GM18909 (cell line): ENCODE measurements around the gene S1PR1.

Experiments used
- ATAC-seq: cut with Tn5 transposase; IDR thresholded peaks from one replicate; pipeline ENCODE4 v1.9.1; 2021; ENCODE audit warnings: mild to moderate bottlenecking; ENCODE audit not compliant: unreplicated experiment, poor library complexity

The S1PR1 gene

GRCh38 chr1:101243751-101244150, 6.9 kb downstream of the S1PR1 start:
- ATAC-seq, result no peak

DNA sequence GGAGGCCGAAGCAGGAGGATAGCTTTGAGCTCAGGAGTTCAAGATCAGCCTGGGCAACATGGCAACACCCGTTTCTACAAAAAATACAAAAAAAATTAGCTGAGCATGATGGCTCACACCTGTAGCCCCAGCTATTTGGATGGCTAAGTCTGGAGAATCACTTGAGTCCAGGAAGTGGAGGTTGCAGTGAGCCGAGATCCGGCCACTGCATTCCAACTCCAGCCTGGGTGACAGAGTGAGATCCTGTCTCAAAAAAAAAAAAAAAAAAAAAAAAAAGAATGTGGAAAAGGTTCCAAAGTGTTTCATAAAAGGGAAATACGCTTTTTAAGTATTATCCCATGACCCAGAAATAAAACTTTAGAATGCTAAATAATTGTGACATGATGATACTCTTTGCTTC, 8.0 kb downstream of the S1PR1 start:
- ATAC-seq, result no peak

- no peak for ATAC-seq
Measured at GRCh38 chr1:101245246-101245927, 8.6 kb downstream of the S1PR1 start.

- ATAC-seq, result peak; percentile 95
Measured at GRCh38 chr1:101247404-101248287, 10.8 kb downstream of the S1PR1 start.

DNA sequence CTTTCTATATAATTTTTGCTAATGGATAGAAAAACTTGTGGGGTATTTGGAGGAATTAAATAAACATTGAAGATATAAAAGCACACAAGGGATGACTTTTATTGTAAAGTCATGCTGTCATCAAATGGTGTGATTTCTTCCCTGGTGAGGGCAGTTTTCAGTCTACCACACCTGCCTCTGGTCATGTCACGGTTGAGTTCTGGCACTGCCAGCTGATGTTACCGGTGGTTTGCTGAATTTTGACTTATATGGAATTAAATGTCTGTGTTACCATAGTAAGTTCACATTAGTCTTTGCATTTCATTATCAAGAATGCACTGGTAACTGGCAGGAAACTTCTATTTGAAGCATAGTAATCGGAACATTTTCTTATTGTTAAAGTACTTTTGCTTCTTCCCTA, 13.4 kb downstream of the S1PR1 start:
- ATAC-seq, result no peak

GRCh38 chr1:101250656-101251272, 13.9 kb downstream of the S1PR1 start:
- no peak for ATAC-seq

- ATAC-seq, result no peak
Measured at GRCh38 chr1:101251504-101251903, 14.7 kb downstream of the S1PR1 start.

GRCh38 chr1:101253976-101254674, 17.3 kb downstream of the S1PR1 start:
- ATAC-seq, result no peak

DNA sequence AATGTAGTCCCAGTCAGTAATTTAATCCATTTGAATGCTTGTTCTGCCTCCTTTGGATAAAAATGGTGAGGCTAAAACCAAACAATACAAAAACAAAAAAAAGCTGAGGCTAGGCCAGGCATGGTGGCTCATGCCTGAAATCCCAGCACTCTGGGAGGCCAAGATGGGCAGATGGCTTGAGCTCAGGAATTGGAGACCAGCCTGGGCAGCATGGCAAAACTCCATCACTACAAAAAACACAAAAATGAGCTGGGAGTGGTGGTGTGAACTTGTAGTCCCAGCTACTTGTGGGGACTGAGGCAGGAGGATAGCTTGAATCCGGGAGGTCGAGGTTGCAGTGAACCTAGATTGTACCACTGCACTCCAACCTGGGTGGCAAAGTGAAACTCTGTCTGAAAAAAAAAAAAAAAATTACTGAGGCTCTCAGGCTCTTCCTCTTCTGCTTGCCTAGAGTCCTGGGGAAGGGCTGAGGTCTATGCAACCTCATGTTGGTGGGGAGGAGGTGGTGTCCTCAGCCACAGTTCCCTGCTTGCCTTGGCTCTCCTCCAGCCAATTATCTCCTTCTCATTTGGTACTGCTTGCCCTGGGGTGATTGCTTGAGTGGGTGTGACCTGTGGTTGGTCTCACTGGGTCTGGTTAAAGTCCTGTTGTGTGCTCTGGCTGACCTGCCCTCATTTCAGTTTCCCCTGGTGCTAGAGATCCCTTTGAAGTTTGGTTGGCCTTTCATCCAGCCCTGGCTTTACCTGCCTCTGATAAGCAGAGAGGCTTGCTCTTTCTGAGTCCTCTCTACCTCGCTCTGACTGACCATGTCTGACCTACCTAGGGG, 20.9 kb downstream of the S1PR1 start:
- ATAC-seq, result peak; percentile 91

DNA sequence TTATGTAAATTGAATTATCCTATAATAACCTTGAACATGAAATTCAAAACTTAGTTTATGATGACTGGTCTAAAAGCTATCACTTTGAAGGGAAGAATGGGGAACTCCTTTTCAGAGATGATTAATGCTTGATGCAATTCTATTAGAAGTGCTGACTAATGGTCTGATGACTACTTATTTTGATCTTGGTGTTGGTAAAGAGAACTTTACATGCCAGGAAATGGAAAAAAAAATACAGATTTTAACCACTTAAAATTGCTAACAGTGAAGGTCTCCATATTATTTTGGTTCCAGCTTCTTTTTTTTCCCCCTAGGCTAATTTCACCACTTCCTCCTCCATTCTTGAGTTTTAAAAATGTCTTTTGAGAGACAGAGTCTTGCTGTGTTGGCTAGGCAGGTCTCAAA, 22.9 kb downstream of the S1PR1 start:
- no peak for ATAC-seq

GRCh38 chr1:101260556-101261350, 23.9 kb downstream of the S1PR1 start:
- ATAC-seq, result no peak

DNA sequence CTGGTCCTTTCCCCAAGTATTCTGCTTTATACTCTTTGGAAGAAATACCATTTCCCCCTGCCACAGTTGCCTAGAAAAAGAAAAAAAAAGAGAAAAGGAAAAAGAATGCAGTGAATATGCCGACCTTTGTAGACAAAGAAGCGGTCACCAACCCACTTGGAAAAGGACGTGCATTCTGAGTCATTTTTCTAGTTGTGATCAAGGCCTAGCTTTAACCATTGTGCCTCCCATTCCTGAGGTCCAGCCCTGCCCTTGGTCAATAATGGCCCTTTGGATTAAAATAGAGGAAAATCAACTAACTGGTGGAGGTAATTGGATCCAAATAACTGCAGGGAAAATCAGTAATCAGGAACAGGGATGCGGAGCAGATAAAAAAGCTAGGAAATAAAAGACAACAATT, 24.8 kb downstream of the S1PR1 start:
- no peak for ATAC-seq

GRCh38 chr1:101262060-101262459, 25.2 kb downstream of the S1PR1 start:
- no peak for ATAC-seq

DNA sequence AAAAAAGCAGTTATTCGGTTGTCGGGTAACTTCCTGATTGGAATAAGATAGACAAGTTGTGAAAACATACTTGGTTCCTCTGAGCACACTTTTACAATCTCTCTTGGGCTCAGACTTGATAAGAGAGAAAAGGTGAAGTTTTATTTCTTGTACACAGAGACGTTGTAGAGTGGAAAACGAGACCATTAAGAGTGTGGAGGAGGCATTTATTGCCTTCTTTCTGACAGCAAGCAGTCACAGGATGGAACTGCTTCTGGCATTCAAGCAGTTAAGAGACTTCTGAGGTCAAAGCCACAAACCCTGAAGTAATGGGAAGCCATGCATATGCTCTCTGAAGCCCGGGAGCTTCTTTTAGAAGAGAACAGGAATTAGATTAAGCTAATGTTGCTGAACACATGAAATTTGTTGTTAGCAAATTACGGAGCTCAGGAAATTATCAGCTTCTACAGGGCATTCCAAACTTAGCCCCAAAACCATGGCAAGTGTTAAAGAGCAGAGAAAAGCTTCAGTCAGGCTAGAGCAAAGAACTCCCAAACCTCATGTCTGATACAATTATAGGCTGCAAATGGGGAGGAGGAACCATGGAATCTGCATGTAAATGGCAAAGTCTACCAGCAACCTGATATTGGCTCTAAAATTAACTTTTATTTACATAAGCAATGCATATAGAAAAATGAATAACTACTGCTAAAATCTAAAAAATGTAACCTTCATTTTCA, 26.0 kb downstream of the S1PR1 start:
- no peak for ATAC-seq

DNA sequence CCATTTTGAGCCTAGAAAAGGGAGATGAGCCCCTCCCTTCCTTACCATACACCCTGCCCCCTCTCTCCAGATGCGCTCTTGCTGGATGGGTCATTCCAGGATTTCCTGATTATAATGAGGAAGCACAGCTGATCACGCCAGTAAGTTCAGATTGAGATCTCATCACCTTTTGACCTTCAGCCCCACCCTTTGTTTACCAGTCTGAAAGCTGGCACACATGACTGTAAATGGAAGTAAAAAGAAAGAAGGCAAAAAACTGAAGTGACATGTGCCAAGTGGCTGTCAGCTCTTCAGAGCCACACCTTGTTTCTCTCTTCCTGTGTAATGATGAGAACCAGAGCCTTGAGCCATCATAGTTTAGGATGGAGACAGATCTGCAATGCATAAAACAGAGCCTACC, 27.9 kb downstream of the S1PR1 start:
- peak; percentile 55 for ATAC-seq

DNA sequence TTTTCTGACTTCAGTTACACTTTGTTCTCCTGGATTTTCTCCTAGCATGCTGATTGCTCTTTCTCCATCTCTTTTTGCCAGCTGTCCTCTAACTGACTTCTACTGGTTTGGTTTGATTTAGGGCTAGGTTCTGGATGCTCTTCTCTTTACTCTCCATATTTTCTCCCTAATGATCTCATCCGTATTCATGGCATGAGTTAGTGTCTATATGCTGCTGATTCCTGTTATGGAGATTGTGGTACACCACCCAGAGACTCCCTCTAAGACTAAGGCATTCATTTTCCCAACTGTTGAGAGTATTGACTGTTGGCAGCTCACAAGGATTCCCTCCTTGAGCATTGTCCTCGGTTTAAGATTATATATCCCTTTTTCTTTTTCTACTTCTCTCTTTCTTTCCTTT, 28.9 kb downstream of the S1PR1 start:
- ATAC-seq, result no peak

- ATAC-seq, result no peak
Measured at GRCh38 chr1:101267082-101267481, 30.3 kb downstream of the S1PR1 start.

GRCh38 chr1:101268893-101269292, 32.1 kb downstream of the S1PR1 start:
- no peak for ATAC-seq
